Measurements from ENCODE around the gene MINDY1. TPM values are rescaled to one million over a fixed set of nuclear protein-coding genes. Genes with fewer than 3 reads are reported as not detected.

MINDY1 gene
- total RNA-seq, 1 donor from 2014 or later = 32.5 TPM

DNA sequence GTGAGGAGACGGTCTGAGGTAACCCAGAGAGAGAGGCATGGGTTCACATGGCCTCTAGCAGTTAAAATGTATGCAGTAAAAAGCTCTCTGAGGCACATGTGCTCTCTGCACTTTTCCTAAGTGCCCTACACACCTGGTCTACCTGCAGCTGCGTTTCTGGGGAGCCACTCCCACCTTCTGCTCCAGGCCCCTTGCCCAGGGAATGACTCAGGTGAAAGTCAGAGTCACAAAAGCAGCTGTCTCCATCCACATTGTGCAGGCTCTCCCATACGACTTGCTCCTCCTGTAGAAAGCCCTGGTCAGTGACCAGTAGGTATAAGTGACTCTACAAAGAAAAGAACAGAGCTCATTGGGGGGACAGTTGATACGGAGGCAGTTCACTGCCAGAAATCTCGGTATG lies 8.8 kb downstream of the MINDY1 start:
- TF ChIP-seq, protein P1, sequence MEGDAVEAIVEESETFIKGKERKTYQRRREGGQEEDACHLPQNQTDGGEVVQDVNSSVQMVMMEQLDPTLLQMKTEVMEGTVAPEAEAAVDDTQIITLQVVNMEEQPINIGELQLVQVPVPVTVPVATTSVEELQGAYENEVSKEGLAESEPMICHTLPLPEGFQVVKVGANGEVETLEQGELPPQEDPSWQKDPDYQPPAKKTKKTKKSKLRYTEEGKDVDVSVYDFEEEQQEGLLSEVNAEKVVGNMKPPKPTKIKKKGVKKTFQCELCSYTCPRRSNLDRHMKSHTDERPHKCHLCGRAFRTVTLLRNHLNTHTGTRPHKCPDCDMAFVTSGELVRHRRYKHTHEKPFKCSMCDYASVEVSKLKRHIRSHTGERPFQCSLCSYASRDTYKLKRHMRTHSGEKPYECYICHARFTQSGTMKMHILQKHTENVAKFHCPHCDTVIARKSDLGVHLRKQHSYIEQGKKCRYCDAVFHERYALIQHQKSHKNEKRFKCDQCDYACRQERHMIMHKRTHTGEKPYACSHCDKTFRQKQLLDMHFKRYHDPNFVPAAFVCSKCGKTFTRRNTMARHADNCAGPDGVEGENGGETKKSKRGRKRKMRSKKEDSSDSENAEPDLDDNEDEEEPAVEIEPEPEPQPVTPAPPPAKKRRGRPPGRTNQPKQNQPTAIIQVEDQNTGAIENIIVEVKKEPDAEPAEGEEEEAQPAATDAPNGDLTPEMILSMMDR (IDR thresholded peaks at IDR 0.05; ENCODE audit: unreplicated experiment) = no peak
- H3K27ac Mint-ChIP-seq = no peak overlapping the region
- no peak overlapping the region for H3K4me3 Mint-ChIP-seq (ENCODE audit: low read depth)
- H3K27me3 Mint-ChIP-seq = no peaks in the 10 kb centered on the region
- peaks cover 15% of the 10 kb centered on the region for H3K36me3 Mint-ChIP-seq (ENCODE audit: insufficient read depth)
- peaks cover 5% of the 10 kb centered on the region for H3K4me1 Mint-ChIP-seq (ENCODE audit: low read depth)
- DNase-seq (ENCODE audit: low spot score, unreplicated experiment) = no peak
- no peaks in the 10 kb centered on the region for H3K9me3 Mint-ChIP-seq (ENCODE audit: low read depth)

DNA sequence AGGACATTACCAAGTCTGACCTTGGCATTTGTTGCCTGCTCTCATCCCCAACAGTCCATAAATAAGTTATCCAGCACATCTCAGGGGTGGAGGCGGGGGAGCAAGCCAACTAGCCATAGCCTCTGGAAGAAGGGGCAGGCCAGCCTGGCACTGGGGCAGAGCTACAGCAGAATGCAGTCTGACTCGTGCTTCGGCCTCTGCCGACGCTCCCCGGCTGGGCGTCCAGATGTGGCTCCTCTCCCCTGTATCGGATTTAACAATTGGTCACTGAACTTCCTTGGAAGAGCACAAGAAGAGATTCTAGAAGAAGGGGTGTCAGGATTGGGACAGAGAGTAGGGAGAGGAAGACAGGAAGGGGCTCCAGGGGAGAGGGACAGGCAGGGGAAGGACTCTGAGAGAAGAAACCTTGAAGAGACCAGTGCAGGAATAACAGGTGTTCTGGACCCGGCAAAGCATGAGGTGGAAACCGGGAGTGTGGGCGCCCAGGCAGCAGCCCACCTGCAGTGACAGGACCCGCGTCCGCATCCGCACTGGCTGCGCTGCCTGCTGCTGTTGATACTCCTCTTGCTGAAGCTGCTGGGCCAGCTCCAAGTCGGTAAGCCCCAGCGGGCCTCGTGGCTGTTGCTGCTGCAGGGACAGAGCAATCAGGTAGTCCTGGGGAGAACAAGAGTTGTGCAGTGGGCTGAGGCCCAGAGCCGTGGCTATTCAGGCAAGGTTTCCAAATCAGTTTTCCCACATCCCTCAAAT lies 9.4 kb downstream of the MINDY1 start:
- Mint-ChIP-seq H3K27ac (peak overlapping the region; percentile 25), H3K36me3 (ENCODE audit: insufficient read depth) (peaks cover 13% of the 10 kb centered on the region), H3K9me3 (ENCODE audit: low read depth) (no peaks in the 10 kb centered on the region), H3K27me3 (no peaks in the 10 kb centered on the region), H3K4me1 (ENCODE audit: low read depth) (no peaks in the 10 kb centered on the region), H3K4me3 (ENCODE audit: low read depth) (no peak overlapping the region)
- TF ChIP-seq, protein P1 (IDR thresholded peaks at IDR 0.05; ENCODE audit: unreplicated experiment) = no peak
- DNase-seq (ENCODE audit: low spot score, unreplicated experiment) = no peak

- Mint-ChIP-seq H3K4me1 (ENCODE audit: low read depth) (no peaks in the 10 kb centered on the region), H3K4me3 (ENCODE audit: low read depth) (no peak overlapping the region), H3K27ac (no peak overlapping the region), H3K27me3 (no peaks in the 10 kb centered on the region), H3K36me3 (ENCODE audit: insufficient read depth) (peaks cover 8% of the 10 kb centered on the region), H3K9me3 (ENCODE audit: low read depth) (no peaks in the 10 kb centered on the region)
- no peak for DNase-seq (ENCODE audit: low spot score, unreplicated experiment)
- TF ChIP-seq, protein P1 (IDR thresholded peaks at IDR 0.05; ENCODE audit: unreplicated experiment) = peak; percentile 86
Observed at GRCh38 chr1:150995896-150996295, 10.8 kb downstream of the MINDY1 start.

- H3K27ac Mint-ChIP-seq = no peak overlapping the region
- no peak overlapping the region for H3K4me3 Mint-ChIP-seq (ENCODE audit: low read depth)
- no peaks in the 10 kb centered on the region for H3K27me3 Mint-ChIP-seq
- no peak for DNase-seq (ENCODE audit: low spot score, unreplicated experiment)
- H3K4me1 Mint-ChIP-seq (ENCODE audit: low read depth) = no peaks in the 10 kb centered on the region
- H3K36me3 Mint-ChIP-seq (ENCODE audit: insufficient read depth) = peaks cover 6% of the 10 kb centered on the region
- TF ChIP-seq, protein P1 (IDR thresholded peaks at IDR 0.05; ENCODE audit: unreplicated experiment) = no peak
- H3K9me3 Mint-ChIP-seq (ENCODE audit: low read depth) = no peaks in the 10 kb centered on the region
Observed at GRCh38 chr1:150995460-150995859, 11.2 kb downstream of the MINDY1 start.

DNA sequence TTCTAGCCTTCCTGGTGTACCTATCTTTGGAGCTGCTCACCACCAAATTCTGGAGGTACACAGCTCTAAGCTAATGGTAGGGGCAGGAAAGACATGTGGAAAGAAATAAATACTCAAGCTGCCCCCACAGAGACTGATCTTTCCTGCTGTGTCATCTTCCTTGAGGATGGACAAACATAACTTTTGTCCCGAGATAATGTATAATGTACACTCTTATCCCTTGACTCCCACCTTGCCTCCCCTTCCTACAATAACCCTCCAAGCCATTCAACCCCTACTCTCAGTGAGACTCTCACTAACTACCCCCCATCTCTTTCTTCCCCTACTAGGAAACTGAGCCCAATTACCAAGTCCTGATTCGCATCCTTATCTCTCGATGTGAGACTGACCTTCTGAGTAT lies 12.5 kb downstream of the MINDY1 start:
- TF ChIP-seq, protein P1 (IDR thresholded peaks at IDR 0.05; ENCODE audit: unreplicated experiment) = no peak
- Mint-ChIP-seq H3K9me3 (ENCODE audit: low read depth) (no peaks in the 10 kb centered on the region), H3K27me3 (no peaks in the 10 kb centered on the region), H3K4me3 (ENCODE audit: low read depth) (no peak overlapping the region), H3K4me1 (ENCODE audit: low read depth) (no peaks in the 10 kb centered on the region), H3K27ac (no peak overlapping the region), H3K36me3 (ENCODE audit: insufficient read depth) (peaks cover 5% of the 10 kb centered on the region)
- DNase-seq (ENCODE audit: low spot score, unreplicated experiment) = no peak

All from progenitor cell of endocrine pancreas (in vitro differentiated cells).